Measurements from ENCODE around the gene PRKX. TPM values are rescaled to one million over a fixed set of nuclear protein-coding genes. Genes with fewer than 3 reads are reported as not detected.
A peak's percentile ranks its signal among the peaks of the same experiment; 100 is the strongest.
"Not testable (repeated sequence)": the region's sequence is repeated elsewhere in the genome, so short reads cannot be mapped to it uniquely, and the experiment has no call there.

PRKX gene
- total RNA-seq, 1 donor from 2014 or later, result 49.0 TPM

DNA sequence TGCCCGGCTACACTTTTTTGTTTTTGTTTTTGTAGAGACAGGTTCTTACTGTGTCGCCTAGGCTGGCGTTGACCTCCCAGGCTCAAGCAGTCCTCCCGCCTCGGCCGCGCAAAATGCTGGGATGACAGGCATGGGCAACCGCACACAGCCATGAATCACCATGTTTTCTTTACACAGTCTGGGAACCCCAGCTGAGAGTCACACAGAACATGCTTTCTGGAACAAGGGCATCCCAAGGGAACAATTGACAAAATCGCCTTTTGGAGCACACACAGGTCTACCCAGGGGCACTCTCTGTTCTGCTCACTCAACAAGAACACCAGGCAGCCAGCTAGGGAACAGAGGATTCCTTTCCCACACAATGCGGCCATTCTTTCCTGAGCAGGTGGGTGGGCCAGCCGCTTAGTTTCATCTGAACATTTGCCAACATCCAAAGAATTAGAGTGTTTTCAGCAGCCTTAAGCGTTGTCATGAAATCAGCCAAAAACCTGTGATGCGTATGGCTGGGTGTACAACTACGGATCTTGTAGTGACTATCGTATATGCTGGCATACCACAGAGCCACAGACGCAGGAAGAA is 15.7 kb downstream of the PRKX start:
- Histone ChIP-seq H3K27me3 (ENCODE audit: control insufficient read depth, insufficient read depth, low read length) (no peaks in the 10 kb centered on the region), H3K4me3 (ENCODE audit: low read depth, low read length) (no peak overlapping the region), H3K36me3 (ENCODE audit: control insufficient read depth, insufficient read depth, low read length) (no peaks in the 10 kb centered on the region)
- DNase-seq (ENCODE audit: low read depth), result peak; percentile 69
- no peak for FAIRE-seq
- TF ChIP-seq, protein P1, sequence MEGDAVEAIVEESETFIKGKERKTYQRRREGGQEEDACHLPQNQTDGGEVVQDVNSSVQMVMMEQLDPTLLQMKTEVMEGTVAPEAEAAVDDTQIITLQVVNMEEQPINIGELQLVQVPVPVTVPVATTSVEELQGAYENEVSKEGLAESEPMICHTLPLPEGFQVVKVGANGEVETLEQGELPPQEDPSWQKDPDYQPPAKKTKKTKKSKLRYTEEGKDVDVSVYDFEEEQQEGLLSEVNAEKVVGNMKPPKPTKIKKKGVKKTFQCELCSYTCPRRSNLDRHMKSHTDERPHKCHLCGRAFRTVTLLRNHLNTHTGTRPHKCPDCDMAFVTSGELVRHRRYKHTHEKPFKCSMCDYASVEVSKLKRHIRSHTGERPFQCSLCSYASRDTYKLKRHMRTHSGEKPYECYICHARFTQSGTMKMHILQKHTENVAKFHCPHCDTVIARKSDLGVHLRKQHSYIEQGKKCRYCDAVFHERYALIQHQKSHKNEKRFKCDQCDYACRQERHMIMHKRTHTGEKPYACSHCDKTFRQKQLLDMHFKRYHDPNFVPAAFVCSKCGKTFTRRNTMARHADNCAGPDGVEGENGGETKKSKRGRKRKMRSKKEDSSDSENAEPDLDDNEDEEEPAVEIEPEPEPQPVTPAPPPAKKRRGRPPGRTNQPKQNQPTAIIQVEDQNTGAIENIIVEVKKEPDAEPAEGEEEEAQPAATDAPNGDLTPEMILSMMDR (IDR thresholded peaks at IDR 0.05; ENCODE audit: insufficient read depth, low read length, severe bottlenecking), result no peak

DNA sequence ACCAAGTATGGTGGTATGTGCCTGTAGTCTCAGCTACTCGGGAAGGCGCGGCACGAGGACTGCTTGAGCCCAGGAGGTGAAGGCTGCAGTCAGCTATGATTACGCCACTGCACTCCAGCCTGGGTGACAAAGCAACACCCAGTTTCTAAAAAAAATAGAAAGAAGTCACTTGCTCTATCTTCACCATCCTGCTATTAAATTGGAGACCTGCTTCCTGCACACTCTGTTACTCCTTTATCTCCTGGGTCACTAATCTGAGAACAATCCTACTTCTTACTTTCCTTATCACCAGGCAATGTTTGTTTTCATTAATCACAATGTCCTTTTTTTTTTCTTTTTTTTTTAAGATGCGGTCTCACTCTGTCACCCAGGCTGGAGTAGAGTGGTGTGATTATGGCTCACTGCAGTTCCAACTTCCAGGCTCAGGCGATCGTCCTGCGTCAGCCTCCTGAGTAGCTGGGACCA is 16.2 kb downstream of the PRKX start:
- Histone ChIP-seq H3K36me3 (ENCODE audit: control insufficient read depth, insufficient read depth, low read length) (no peaks in the 10 kb centered on the region), H3K4me3 (ENCODE audit: low read depth, low read length) (no peak overlapping the region), H3K27me3 (ENCODE audit: control insufficient read depth, insufficient read depth, low read length) (no peaks in the 10 kb centered on the region)
- TF ChIP-seq, protein P1 (IDR thresholded peaks at IDR 0.05; ENCODE audit: insufficient read depth, low read length, severe bottlenecking), result no peak
- DNase-seq (ENCODE audit: low read depth) (no peak), FAIRE-seq (no peak)

DNA sequence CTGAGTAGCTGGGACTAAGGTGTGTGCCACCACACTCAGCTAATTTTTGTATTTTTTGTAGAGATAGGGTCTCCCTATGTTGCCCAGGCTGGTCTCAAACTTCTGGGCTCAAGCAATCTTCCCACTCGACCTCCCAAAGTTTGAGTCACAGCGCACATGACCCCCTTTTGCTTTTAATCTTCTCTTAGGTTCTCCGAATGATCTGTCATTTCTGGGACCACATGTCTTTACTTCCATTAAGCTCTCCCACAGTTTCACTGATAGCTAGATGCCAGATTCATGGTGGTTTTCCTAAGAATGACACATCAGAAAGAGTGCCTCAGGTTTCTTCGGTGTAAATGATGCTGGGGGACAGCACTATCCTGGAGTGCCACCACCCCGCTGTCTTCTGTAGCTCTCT is 17.9 kb downstream of the PRKX start:
- no peaks in the 10 kb centered on the region for H3K36me3 ChIP-seq (ENCODE audit: control insufficient read depth, insufficient read depth, low read length)
- DNase-seq (ENCODE audit: low read depth), result no peak
- H3K27me3 ChIP-seq (ENCODE audit: control insufficient read depth, insufficient read depth, low read length), result no peaks in the 10 kb centered on the region
- FAIRE-seq, result no peak
- no peak overlapping the region for H3K4me3 ChIP-seq (ENCODE audit: low read depth, low read length)
- TF ChIP-seq, protein P1 (IDR thresholded peaks at IDR 0.05; ENCODE audit: insufficient read depth, low read length, severe bottlenecking), result no peak

DNA sequence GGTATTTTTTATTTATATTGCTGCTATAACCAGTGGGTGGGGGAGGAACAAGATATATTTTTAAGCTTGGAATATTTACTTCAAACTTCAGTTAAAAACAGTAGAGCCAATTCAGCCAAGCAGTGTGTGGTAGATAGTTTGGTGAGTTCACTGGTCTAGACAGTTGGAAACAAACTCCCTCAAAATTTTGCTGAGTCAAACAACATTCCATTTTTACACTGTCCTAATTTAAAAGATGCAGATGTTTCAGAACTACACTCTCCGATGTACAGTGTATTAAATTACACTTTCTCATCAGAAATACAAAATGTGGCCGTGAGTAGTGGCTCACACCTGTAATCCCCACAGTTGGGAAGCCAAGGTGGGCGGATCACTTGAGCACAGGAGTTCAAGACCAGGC is 23.3 kb downstream of the PRKX start:
- DNase-seq (ENCODE audit: low read depth) (no peak), FAIRE-seq (no peak)
- Histone ChIP-seq H3K27me3 (ENCODE audit: control insufficient read depth, insufficient read depth, low read length) (no peaks in the 10 kb centered on the region), H3K36me3 (ENCODE audit: control insufficient read depth, insufficient read depth, low read length) (no peaks in the 10 kb centered on the region), H3K4me3 (ENCODE audit: low read depth, low read length) (no peak overlapping the region)
- TF ChIP-seq, protein P1 (IDR thresholded peaks at IDR 0.05; ENCODE audit: insufficient read depth, low read length, severe bottlenecking), result no peak

DNA sequence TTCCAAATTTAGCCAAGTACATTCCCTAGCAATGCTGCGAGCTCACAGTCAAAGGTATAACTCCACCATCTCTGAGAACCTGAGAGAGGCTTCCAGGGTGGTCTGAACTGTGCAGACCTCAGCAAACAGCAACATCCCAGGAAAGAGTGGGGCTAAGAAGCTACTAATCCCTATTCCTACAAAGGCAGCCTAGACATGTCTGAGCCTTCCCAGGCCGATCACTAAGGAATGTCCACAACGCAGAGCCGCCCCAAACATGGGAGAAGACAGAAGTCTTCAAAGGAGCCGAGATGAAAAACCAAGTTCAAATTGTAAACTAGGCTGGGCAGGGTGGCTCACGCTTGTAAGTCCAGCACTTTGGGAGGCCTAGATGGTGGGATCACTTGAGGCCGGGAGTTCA is 30.2 kb downstream of the PRKX start:
- not testable (repeated sequence) for DNase-seq (ENCODE audit: low read depth); FAIRE-seq; H3K36me3 ChIP-seq (ENCODE audit: control insufficient read depth, insufficient read depth, low read length); H3K27me3 ChIP-seq (ENCODE audit: control insufficient read depth, insufficient read depth, low read length); H3K4me3 ChIP-seq (ENCODE audit: low read depth, low read length)

DNA sequence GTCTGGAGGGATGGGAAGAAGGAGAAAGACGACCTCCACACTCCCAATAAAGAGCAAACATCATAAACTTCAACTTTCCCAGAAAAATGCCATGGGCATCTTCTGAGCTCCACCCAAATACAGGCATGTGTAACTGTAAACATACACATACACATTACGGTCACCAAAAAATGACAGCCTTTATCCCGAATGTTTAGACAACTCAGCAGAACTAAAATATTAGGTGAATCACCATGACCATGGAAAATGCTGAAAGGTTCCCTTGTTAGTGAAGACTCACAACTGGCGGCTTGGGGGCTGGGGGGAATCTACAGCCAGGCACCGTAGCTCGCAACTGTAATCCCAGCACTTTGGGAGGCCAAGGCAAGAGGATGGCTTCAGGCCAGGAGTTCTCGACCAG is 33.0 kb downstream of the PRKX start:
- FAIRE-seq, result no peak
- DNase-seq (ENCODE audit: low read depth), result no peak
- TF ChIP-seq, protein P1 (IDR thresholded peaks at IDR 0.05; ENCODE audit: insufficient read depth, low read length, severe bottlenecking), result no peak

More for the DNA sequence above, 33.0 kb downstream of the PRKX start:
- Histone ChIP-seq H3K36me3 (ENCODE audit: control insufficient read depth, insufficient read depth, low read length) (no peaks in the 10 kb centered on the region), H3K4me3 (ENCODE audit: low read depth, low read length) (no peak overlapping the region), H3K27me3 (ENCODE audit: control insufficient read depth, insufficient read depth, low read length) (no peaks in the 10 kb centered on the region)
